T-helper 1 cell treated with Interleukin-12 subunit alpha and Interleukin-12 subunit beta and Interleukin-4 antibody, amounts not matched to agents 30 ng/mL and 1 ng/mL, for 36 hours (primary cell): ENCODE measurements around the gene SLC12A7. TPM values are rescaled to one million over a fixed set of nuclear protein-coding genes. Genes with fewer than 3 reads are reported as not detected.
"Not testable (repeated sequence)": the region's sequence is repeated elsewhere in the genome, so short reads cannot be mapped to it uniquely, and the experiment has no call there.

Source experiments
- intact Hi-C: fragments of 100-400 bp; cut with micrococcal nuclease; formaldehyde crosslinking; loops from one replicate; pipeline ENCODE4 v1.15.1; 2024
- total RNA-seq: library from RNA; stranded (reverse); gene quantifications from 2 replicates; pipeline ENCODE4 v1.2.3, GENCODE V29; 2022

The SLC12A7 gene
- total RNA-seq, 1 donor from 2014 or later, result 76.7 TPM

- intact Hi-C loops, result not testable (repeated sequence)
Observed at GRCh38 chr5:1083026-1083425, 28.8 kb downstream of the SLC12A7 start.

DNA sequence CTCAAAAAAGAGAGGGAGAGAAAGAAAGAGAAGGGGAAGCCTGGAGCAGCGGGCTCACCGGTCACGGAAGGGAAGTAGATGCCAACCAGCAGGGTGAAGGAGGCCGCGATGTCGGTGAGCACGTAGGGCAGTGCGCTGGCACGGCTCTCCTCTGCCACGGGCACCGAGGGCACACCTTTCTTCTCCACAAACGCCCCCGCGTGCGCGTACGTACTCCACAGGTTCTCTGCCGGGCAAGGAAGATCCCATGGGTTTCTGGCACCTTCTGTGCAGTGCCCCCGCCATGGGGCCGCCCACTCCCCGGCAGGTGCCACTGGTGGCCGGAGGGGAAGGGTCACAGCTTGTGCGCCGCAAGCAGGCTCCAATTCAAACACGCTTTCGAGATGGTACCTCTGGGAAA is 30.3 kb downstream of the SLC12A7 start:
- intact Hi-C loops, result no loop called here

DNA sequence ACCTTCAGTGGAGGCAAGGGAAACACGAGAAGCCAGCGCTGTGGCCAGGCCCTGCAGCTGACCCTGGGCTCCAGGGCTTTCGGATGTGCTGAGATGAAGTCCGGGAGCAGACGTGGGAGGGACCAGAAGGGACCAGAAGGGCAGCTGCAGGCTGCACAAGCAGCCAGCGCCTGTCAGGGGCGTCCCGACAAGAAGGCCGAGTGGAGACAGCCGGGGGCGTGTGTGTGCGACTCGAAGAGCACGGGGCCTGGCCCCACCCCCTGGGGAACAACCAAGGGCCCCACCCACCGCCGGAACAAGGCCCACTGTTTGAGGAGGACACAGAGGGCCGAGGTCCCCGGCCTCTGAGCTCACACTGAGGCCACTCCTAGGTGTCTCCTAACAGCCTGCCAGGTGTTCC is 31.4 kb downstream of the SLC12A7 start:
- intact Hi-C loops, result no loop called here

GRCh38 chr5:1079961-1080360 is 31.9 kb downstream of the SLC12A7 start:
- intact Hi-C loops, result no loop called here

- intact Hi-C loops, result no loop called here
Observed at GRCh38 chr5:1079486-1079885, 32.4 kb downstream of the SLC12A7 start.

DNA sequence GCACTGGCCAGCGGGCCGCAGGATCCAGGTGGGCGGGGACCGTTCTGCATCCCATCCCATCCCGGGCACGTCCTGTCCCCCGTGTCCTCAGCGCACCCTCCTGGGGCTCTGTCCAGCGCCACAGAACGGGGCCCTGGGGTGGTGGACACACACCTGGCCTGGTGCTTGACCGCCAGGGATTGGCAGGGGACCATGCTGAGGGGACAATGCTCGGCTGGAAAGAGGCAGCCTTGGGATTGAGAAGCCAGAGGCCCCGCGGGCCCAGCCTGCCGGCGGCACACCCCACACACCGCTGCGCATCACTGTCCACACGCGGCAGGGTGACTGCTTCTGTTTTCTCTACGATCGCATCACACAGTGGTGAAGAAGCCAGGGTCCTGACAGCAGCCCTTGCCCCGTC is 33.0 kb downstream of the SLC12A7 start:
- intact Hi-C loops, result no loop called here

- intact Hi-C loops, result no loop called here
Observed at GRCh38 chr5:1078206-1078605, 33.7 kb downstream of the SLC12A7 start.

GRCh38 chr5:1077491-1078020 is 34.3 kb downstream of the SLC12A7 start:
- intact Hi-C loops, result no loop called here

- intact Hi-C loops, result no loop called here
Observed at GRCh38 chr5:1077026-1077425, 34.8 kb downstream of the SLC12A7 start.

DNA sequence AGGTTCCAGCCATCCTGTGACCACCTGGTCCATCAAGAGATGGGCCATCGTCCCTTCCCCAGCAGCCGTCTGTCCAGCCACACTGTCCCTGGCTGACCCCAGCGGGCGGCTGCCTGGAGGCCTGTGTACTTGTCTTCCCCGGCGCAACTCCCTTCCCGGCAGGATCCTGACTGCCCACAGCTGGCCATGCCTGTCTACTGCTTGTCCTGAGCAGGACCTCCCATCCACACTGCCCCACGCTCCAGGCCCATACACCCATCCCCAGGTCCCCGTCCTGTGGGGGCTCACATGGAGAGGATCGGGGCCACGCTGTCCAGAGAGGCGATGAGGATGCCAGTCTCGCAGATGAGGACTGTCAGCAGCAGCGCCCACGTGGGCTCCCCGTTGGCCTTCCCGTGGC is 35.5 kb downstream of the SLC12A7 start:
- intact Hi-C loops, result no loop called here

DNA sequence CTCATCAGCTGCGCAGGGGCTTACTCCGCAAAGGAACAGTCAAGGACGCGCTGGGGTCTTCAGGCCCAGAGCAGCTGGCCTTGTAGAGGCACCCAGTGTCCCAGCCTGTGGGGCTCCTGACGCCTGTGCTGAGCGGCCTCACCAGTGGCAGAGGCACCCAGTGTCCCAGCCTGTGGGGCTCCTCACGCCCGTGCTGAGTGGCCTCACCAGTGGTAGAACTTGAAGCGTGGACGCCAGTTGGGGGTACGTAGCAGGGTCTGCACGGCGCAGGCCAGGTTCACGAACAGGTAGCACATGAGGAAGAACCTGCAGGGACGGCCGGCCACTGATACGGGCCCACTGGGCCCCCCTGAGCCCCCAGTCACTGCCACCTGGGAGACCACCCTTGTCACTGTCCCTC is 35.9 kb downstream of the SLC12A7 start:
- intact Hi-C loops, result no loop called here

DNA sequence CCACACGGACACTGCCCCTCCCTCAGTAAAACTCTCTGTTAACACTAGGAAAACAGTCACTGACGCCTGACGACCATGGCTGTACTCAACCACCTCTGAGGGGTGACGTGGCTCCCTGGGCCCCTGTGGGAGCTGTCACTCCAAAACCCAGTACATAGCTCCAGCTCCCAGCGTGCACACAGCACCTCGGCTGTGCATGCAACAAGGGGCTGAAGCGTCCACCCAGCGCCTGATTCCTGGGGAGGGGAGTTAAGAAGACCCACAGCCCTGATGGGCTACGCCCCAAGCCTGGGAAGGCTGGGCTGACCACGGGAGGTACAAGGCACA is 36.3 kb downstream of the SLC12A7 start:
- intact Hi-C loops, result no loop called here

GRCh38 chr5:1074816-1075554 is 36.9 kb downstream of the SLC12A7 start:
- intact Hi-C loops, result no loop called here

- intact Hi-C loops, result no loop called here
Observed at GRCh38 chr5:1074226-1074625, 37.6 kb downstream of the SLC12A7 start.

DNA sequence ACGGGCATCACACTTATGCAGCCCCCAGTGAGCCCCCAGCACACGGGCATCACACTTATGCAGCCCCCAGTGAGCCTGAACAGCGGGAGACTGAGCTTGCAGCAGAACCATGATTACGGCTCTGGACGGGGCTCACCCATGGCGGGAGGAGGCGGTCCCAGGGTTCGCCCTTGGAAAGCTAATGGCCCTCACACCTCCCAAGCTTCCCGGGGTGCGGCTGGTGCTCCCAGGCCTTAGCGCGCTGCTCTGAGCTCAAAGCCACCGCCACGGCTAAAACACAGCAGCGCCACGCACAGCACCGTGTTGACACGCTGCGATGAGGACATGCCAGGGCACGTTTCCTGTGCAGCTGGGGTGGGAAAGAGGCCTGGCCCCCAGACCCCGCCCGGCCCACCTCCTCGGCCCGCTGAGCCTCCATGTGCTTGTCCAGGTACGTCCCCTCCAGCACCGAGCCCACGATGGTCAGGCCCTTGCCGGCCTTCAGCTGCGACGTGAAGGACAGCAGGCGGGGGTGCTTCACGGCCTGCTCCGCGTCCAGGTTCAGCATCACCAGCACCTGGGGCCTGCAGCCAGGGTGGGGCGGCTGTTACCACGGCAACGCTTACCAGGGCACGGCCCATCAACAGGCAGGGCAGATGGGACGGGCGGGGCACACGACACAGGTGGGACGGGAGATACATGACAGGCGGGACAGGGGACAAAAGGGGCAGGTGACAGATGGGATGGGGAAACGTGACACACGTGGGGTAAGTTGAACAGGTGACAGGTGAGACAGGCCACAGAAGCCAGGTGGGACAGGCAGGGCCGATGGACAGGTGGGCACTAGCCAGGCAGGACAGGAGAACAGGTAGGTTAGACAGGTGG is 38.4 kb downstream of the SLC12A7 start:
- intact Hi-C loops, result no loop called here

DNA sequence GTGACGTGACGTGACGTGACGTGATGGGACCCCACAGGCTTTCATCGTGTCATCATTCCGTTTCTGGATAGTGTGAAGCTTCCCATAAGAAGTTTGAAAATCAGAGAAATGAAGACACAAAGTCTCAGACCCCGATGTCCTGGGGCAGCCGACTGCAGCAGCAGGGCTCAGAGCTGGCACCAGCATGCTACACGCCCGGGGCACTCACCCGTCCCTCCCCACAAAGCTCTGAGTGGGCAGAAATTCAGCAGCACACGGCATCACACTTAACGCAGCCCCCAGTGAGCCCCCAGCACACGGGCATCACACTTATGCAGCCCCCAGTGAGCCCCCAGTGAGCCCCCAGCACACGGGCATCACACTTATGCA is 42.2 kb downstream of the SLC12A7 start:
- intact Hi-C loops, result no loop called here

- intact Hi-C loops, result no loop called here
Observed at GRCh38 chr5:1068895-1069719, 42.8 kb downstream of the SLC12A7 start.

GRCh38 chr5:1068204-1068894 is 43.5 kb downstream of the SLC12A7 start:
- intact Hi-C loops, result no loop called here

- intact Hi-C loops, result no loop called here
Observed at GRCh38 chr5:1067141-1068121, 44.4 kb downstream of the SLC12A7 start.

- intact Hi-C loops, result no loop called here
Observed at GRCh38 chr5:1066676-1067075, 45.2 kb downstream of the SLC12A7 start.
